Nephron progenitor cell (in vitro differentiated cells): ENCODE results near the gene SUV39H2.
"Not testable (repeated sequence)": the region's sequence is repeated elsewhere in the genome, so short reads cannot be mapped to it uniquely, and the experiment has no call there.

Experiments used
- DNase-seq: peaks from one replicate; pipeline ENCODE4 v3.0.0; 2021
- H3K27ac Mint-ChIP-seq: 2 replicates; pipeline ENCODE4 v1.8.0; 2021; ENCODE audit warnings: mild to moderate bottlenecking, moderate library complexity, mixed read lengths
- H3K27me3 Mint-ChIP-seq: 2 replicates; pipeline ENCODE4 v1.8.0; 2021; ENCODE audit warnings: mild to moderate bottlenecking, low read depth, mixed read lengths; ENCODE audit not compliant: poor library complexity
- H3K36me3 Mint-ChIP-seq: 2 replicates; pipeline ENCODE4 v1.8.0; 2021; ENCODE audit warnings: low read depth, mixed read lengths
- H3K4me1 Mint-ChIP-seq: 2 replicates; pipeline ENCODE4 v1.8.0; 2021; ENCODE audit warnings: mixed read lengths
- H3K4me3 Mint-ChIP-seq: 2 replicates; pipeline ENCODE4 v1.8.0; 2021; ENCODE audit warnings: mild to moderate bottlenecking, moderate library complexity, mixed read lengths
- H3K9me3 Mint-ChIP-seq: 2 replicates; pipeline ENCODE4 v1.8.0; 2021; ENCODE audit warnings: mild to moderate bottlenecking, moderate library complexity, mixed read lengths
- TF ChIP-seq, protein P1 (sequence below): fragments of 200-600 bp; sonication (generic); IDR thresholded peaks from 2 replicates; pipeline ENCODE4 v1.5.0; 2021; ENCODE audit warnings: antibody characterized with exemption

SUV39H2 gene

DNA sequence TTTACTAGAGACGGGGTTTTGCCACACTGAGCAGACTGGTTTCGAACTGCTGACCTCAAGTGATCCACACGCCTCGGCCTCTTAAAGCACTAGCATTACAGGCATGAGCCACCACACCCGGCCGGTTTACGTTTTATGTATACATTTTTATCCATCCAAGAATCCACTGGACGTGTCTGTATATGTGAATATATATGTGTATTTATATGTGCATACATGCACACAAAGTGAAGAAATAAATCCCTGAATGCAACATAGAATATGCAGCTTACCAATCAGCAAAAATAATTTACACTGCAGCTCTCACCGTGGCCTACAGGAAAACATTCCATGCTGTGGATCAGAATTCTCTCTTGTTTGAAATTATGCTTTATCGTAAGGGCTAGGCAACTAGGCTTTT, 51.9 kb downstream of the SUV39H2 start:
- Mint-ChIP-seq H3K27me3 (no peaks in the 10 kb centered on the region), H3K27ac (no peak overlapping the region), H3K9me3 (no peaks in the 10 kb centered on the region), H3K4me3 (no peak overlapping the region), H3K36me3 (peaks cover 51% of the 10 kb centered on the region), H3K4me1 (no peaks in the 10 kb centered on the region)
- no peak for DNase-seq
- TF ChIP-seq, protein P1, sequence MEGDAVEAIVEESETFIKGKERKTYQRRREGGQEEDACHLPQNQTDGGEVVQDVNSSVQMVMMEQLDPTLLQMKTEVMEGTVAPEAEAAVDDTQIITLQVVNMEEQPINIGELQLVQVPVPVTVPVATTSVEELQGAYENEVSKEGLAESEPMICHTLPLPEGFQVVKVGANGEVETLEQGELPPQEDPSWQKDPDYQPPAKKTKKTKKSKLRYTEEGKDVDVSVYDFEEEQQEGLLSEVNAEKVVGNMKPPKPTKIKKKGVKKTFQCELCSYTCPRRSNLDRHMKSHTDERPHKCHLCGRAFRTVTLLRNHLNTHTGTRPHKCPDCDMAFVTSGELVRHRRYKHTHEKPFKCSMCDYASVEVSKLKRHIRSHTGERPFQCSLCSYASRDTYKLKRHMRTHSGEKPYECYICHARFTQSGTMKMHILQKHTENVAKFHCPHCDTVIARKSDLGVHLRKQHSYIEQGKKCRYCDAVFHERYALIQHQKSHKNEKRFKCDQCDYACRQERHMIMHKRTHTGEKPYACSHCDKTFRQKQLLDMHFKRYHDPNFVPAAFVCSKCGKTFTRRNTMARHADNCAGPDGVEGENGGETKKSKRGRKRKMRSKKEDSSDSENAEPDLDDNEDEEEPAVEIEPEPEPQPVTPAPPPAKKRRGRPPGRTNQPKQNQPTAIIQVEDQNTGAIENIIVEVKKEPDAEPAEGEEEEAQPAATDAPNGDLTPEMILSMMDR: no peak

DNA sequence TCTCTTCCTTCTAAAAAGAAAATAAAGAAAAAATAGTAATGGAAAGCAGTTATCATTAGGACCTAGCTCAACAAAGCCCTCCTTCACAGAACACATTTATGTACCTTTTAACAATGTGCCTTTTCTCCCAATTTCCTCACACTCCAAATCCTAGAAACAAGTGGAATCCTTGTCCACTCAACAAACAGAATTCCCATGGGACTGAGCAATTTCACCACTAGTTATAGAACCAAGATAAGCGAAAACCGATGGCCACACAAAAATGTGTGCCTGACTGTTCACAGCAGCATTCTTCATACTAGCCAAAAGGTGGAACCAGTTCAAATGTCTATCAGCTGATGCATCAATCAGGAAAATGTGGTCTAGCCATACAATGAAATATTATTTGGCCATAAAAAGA, 57.9 kb downstream of the SUV39H2 start:
- TF ChIP-seq, protein P1: no peak
- no peak overlapping the region for H3K4me3 Mint-ChIP-seq
- DNase-seq: no peak
- H3K27ac Mint-ChIP-seq: no peak overlapping the region
- H3K36me3 Mint-ChIP-seq: peaks cover 43% of the 10 kb centered on the region
- no peaks in the 10 kb centered on the region for H3K27me3 Mint-ChIP-seq
- H3K9me3 Mint-ChIP-seq: no peaks in the 10 kb centered on the region
- no peaks in the 10 kb centered on the region for H3K4me1 Mint-ChIP-seq

DNA sequence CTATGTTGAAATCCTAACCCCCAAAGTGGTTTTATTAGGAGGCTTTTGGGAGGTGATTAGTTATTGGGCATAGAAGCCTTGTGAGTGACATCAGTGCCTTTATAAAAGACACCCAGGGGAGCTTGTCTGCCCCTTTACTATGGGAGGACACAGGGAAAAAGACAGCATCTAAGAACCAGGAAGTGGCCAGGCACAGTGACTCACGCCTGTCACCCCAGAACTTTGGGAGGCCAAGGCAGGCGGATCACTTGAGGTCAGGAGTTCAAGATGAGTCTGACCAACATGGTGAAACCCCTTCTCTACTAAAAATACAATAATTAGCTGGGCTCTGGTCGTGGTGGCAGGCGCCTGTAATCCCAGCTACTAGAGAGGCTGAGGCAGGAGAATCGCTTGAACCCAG, 60.3 kb downstream of the SUV39H2 start:
- not testable (repeated sequence) for H3K9me3 Mint-ChIP-seq, H3K27ac Mint-ChIP-seq, DNase-seq, H3K4me3 Mint-ChIP-seq, H3K4me1 Mint-ChIP-seq, H3K27me3 Mint-ChIP-seq
- peaks cover 23% of the 10 kb centered on the region for H3K36me3 Mint-ChIP-seq

DNA sequence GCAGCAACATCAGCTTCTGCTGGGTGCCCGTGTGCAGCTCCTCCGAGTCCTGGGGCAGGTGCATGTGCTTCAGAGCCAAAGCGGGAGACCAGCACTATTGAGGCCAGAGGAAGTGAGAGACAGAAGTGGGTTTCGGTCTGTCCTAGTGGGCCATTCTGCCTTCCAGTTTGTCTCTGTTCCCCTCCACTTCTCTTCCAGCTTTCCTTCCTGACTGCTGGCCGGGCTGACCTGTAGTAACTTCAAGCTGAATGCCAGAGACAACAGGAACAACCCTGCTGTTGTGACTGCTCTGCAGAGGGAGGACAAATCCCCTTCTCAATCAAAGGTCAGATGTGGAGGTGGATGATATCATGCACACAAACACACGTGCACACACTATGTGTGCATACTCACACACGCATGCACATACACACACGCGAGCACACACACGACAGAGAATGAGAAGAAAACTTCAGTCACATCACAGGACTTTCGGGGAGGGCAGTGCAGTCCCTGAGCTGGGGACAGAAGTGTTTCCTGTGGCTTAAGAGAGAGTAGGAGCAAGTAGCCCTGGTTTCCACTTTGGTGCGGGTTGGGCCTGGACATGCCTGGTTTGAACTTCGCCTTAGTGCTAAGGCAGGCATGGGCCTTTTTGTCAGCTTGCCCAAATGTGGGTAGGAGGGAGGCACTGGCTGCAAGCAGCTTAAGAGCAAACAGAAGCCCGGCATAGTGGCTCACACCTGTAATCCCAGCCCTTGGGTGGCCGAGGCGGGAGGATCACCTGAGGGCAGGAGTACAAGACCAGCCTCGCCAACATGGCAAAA, 63.7 kb downstream of the SUV39H2 start:
- not testable (repeated sequence) for DNase-seq, H3K9me3 Mint-ChIP-seq, H3K27me3 Mint-ChIP-seq, H3K4me3 Mint-ChIP-seq, H3K4me1 Mint-ChIP-seq
- Mint-ChIP-seq H3K36me3 (peaks cover 25% of the 10 kb centered on the region), H3K27ac (peak overlapping the region; percentile 52)

DNA sequence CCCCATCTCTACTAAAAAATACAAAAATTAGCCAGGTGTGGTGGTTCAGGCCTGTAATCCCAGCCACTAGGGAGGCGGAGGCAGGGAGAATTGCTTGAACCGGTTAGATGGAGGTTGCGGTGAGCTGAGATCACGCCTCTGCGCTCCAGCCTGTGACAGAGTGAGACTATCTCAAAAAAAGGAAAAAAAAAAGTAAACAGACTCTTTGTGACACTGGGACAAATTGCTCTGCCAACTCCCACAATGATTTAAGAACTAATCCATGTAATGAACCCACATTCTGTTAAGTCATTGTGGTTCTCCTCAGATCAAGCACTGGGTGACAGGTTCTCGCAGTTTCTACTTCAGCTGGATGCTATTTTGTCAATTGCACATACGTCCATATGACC, 64.3 kb downstream of the SUV39H2 start:
- not testable (repeated sequence) for H3K27me3 Mint-ChIP-seq, H3K4me1 Mint-ChIP-seq, H3K4me3 Mint-ChIP-seq, H3K9me3 Mint-ChIP-seq, DNase-seq
- Mint-ChIP-seq H3K36me3 (peaks cover 25% of the 10 kb centered on the region), H3K27ac (peak overlapping the region; percentile 7)

DNA sequence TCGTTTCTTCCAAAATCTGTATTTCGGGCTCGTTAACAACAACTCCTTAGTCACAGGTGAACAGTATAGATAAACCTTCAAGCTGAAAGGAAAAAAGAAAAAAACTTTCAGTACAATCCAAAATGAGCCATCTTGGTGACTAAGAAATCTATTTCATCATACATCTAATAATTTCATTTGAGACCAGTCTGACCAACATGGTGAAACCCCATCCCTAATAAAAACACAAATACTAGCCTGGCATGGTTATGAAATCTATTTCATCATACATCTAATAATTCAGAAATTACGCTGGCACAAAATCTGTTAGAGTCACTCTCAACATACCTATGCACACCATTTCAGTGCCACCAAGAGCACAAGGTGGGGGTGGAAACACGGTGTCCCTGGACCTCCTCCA, 66.4 kb downstream of the SUV39H2 start:
- DNase-seq: no peak
- no peak overlapping the region for H3K4me3 Mint-ChIP-seq
- H3K27ac Mint-ChIP-seq: no peak overlapping the region
- H3K27me3 Mint-ChIP-seq: no peaks in the 10 kb centered on the region
- TF ChIP-seq, protein P1: no peak
- no peaks in the 10 kb centered on the region for H3K4me1 Mint-ChIP-seq
- no peaks in the 10 kb centered on the region for H3K9me3 Mint-ChIP-seq
- H3K36me3 Mint-ChIP-seq: peaks cover 24% of the 10 kb centered on the region

DNA sequence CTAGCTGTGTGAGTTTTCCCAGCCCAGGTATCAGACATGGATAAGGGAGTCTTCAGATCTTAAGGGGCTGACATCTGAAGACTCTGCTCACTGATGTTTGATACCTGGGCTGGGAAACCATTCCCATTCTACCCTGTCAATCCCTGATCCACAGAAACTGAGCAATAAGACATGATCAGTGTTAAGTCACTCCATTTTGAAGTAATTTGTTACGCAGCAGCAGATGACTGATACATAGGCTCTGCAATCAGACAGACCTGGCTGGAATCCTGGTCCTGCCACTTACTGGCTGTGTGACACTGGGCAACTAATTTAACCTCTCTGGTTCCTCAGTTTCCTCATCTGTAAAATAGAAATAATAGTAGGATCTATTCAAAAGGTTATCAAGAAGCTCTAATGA, 68.6 kb downstream of the SUV39H2 start:
- H3K4me1 Mint-ChIP-seq: peaks cover 15% of the 10 kb centered on the region
- no peak overlapping the region for H3K4me3 Mint-ChIP-seq
- H3K27me3 Mint-ChIP-seq: no peaks in the 10 kb centered on the region
- H3K27ac Mint-ChIP-seq: no peak overlapping the region
- DNase-seq: no peak
- TF ChIP-seq, protein P1: no peak
- H3K9me3 Mint-ChIP-seq: no peaks in the 10 kb centered on the region
- peaks cover 24% of the 10 kb centered on the region for H3K36me3 Mint-ChIP-seq
